OCI-M2 (cell line): ENCODE data around the gene DIP2C.
"Not testable (repeated sequence)": the region's sequence is repeated elsewhere in the genome, so short reads cannot be mapped to it uniquely, and the experiment has no call there.

Source experiments
- DNase-seq: peaks from one replicate; lab custom pipeline; 2025; ENCODE audit not compliant: unreplicated experiment; lab: John Stamatoyannopoulos, UW

Gene DIP2C

GRCh38 chr10:398954-399353, 290.5 kb downstream of the DIP2C start:
- no peak for DNase-seq

- DNase-seq = no peak
Measured at GRCh38 chr10:397321-398068, 292.0 kb downstream of the DIP2C start.

GRCh38 chr10:396535-397220, 292.8 kb downstream of the DIP2C start:
- DNase-seq = no peak

GRCh38 chr10:396107-396506, 293.4 kb downstream of the DIP2C start:
- DNase-seq = no peak

- DNase-seq = no peak
Measured at GRCh38 chr10:395665-396064, 293.8 kb downstream of the DIP2C start.

- DNase-seq = not testable (repeated sequence)
Measured at GRCh38 chr10:394439-395101, 294.9 kb downstream of the DIP2C start.

- no peak for DNase-seq
Measured at GRCh38 chr10:393787-394438, 295.6 kb downstream of the DIP2C start.

- DNase-seq = no peak
Measured at GRCh38 chr10:393106-393745, 296.2 kb downstream of the DIP2C start.

- no peak for DNase-seq
Measured at GRCh38 chr10:392705-393037, 296.8 kb downstream of the DIP2C start.

- DNase-seq = no peak
Measured at GRCh38 chr10:391847-392704, 297.4 kb downstream of the DIP2C start.

GRCh38 chr10:391305-391704, 298.2 kb downstream of the DIP2C start:
- DNase-seq = no peak

- no peak for DNase-seq
Measured at GRCh38 chr10:390449-391100, 298.9 kb downstream of the DIP2C start.

GRCh38 chr10:389836-390448, 299.5 kb downstream of the DIP2C start:
- DNase-seq = no peak

- DNase-seq = no peak
Measured at GRCh38 chr10:389261-389790, 300.1 kb downstream of the DIP2C start.

- no peak for DNase-seq
Measured at GRCh38 chr10:388661-389045, 300.8 kb downstream of the DIP2C start.

GRCh38 chr10:387909-388660, 301.4 kb downstream of the DIP2C start:
- no peak for DNase-seq

GRCh38 chr10:387593-387891, 301.9 kb downstream of the DIP2C start:
- DNase-seq = no peak

GRCh38 chr10:386771-387592, 302.5 kb downstream of the DIP2C start:
- DNase-seq = no peak
